GM12892 (cell line): ENCODE data around the gene RRBP1.

Experiments
- DNase-seq: peaks from one replicate; pipeline ENCODE4 v3.0.0; 2011; ENCODE audit not compliant: insufficient read length
- FAIRE-seq: peaks from 2 replicates; lab custom pipeline; 2011; peaks lifted over from hg19 to GRCh38; lab: Jason Lieb, UNC
- POLR2A ChIP-seq: IDR thresholded peaks from 2 replicates; pipeline ENCODE4 v1.6.1; 2011; ENCODE audit warnings: low read depth, low read length, control low read depth
- POLR2AphosphoS5 ChIP-seq: IDR thresholded peaks from 2 replicates; pipeline ENCODE4 v1.6.1; 2011; ENCODE audit warnings: low read depth, low read length, control low read depth
- TAF1 ChIP-seq: IDR thresholded peaks from 2 replicates; pipeline ENCODE4 v1.6.1; 2011; ENCODE audit warnings: low read depth, mild to moderate bottlenecking, control low read depth, low read length, borderline replicate concordance

Gene RRBP1

DNA sequence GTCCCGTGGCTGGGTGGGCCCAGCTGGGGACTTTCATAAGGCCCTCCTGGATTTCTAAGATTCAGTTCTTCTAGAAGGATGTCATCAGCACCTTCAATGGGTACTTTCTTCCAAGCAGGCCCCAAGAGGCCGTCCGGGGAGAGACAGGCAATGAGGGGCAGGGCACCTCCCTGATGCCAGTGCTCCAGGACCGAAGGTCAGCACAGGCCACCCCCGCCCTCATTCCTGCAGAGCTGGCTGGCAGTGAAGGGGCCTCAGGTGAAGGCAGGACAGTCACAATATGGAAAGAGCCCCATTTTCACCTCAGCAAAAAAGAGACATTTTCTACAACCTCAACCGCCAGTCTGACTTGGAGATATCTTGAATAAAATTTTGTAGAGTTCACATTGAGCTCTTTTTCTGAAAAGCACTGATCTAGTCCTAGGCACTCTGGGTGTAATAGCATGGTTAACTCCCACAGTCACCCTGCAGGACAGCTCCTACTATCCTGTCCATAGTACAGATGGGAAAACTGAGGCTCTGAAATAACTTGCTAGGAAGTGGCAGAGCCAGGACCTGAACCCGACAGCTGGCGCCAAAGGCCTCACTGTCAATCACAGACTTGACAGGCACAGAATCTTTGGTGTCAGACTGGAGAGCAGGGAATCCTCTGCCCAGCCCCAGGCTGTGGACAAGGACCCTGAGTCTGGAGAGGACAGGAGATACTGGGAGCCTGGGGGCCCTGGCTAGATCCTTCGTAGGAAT lies 50.3 kb downstream of the RRBP1 start:
- TF ChIP-seq POLR2A (no peak), TAF1 (no peak), POLR2AphosphoS5 (no peak)
- DNase-seq: no peak
- FAIRE-seq: no peak

DNA sequence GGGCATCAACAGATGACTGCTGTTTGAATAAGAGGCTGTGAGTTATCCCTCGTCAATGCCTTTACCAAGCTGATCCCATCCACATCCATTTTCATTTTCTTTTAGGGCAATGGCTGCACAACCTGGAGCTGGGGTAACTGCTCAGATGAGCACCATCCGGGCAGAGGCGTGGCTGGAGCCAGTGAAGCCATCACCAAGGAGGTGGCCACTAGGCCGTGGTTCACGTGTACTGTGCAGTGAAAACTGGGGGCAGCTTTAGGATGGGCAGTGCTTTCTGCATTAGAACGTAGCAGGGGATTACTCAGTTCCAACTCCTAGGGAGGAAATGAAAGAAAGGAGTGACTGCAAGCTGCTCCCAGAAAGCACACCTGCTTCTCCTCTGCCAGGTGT lies 51.2 kb downstream of the RRBP1 start:
- FAIRE-seq (no peak), DNase-seq (no peak)
- TF ChIP-seq TAF1: no peak
- no peak for TF ChIP-seq POLR2AphosphoS5
- no peak for TF ChIP-seq POLR2A

DNA sequence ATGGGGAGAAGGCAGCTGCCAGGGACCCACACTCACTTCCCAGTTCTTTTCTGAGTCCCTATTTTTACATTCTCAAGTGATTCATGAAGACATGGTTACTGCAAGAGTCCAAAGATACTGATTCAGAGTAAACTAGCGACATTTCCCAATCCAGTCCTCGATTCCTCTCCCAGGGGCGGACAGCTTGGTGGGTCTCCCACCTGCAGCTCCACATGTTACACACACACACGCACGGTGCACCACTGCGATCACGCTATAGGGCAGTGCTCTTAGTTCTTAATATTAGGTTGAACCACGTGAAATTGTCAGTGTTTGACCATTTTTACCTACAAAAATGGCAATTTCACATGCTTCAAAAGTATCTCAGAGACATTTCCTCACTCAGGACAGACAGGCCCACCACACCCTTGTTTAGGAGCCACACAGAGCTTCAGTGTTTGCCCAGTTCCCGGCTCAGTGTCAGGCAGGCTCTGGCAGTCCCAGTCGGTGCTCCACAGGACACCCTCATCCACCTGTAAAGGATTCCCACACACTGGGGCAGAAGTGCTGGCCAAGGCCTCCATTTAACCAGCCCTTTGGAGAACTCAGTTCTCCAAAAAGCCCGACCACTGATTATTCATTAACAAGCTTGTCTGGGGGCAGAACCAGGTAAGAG lies 51.8 kb downstream of the RRBP1 start:
- no peak for FAIRE-seq
- TF ChIP-seq POLR2A (no peak), POLR2AphosphoS5 (no peak), TAF1 (no peak)
- DNase-seq: no peak

DNA sequence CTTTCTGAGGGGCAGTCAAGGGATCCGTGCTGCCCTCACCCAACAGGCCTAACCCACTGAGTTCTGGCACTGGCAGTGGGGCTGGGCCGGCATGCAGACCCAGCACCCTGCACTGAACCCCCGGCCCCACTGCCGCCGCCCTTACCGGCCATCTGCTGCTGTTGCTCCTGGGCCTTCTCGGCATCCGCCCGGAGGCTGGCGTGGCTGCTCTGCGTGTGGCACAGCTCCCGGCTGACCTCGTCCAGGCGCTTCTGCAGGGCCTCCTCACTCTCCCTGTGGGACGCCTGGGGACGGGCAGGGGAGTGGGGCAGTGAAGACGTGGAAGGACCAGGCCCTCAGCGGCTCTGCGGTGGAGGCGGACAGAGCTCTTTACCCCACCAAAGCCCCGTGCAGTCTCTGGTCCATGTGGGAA lies 52.4 kb downstream of the RRBP1 start:
- FAIRE-seq (no peak), DNase-seq (no peak)
- TF ChIP-seq POLR2AphosphoS5 (no peak), POLR2A (no peak), TAF1 (no peak)

DNA sequence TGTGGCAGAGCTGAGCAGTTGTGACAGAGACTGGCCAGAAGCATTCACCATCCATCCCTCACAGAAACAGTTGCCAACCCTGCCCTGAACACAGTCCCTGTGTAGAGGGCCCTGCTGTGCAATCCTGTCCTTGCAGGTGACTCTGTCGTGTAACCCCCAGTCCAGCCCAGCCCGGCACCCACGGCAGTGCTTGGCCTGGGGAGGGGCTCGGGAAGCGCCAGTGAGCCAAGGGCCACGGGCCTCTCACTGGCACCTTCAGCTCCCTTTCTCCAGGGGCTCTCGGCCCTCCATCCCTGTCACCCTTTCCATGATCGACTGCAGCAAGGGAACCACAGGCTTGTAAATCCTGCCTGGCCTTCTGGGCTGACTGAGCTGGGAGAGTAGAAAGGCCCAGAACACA lies 53.0 kb downstream of the RRBP1 start:
- no peak for FAIRE-seq
- TF ChIP-seq TAF1 (no peak), POLR2AphosphoS5 (no peak), POLR2A (no peak)
- DNase-seq: no peak

DNA sequence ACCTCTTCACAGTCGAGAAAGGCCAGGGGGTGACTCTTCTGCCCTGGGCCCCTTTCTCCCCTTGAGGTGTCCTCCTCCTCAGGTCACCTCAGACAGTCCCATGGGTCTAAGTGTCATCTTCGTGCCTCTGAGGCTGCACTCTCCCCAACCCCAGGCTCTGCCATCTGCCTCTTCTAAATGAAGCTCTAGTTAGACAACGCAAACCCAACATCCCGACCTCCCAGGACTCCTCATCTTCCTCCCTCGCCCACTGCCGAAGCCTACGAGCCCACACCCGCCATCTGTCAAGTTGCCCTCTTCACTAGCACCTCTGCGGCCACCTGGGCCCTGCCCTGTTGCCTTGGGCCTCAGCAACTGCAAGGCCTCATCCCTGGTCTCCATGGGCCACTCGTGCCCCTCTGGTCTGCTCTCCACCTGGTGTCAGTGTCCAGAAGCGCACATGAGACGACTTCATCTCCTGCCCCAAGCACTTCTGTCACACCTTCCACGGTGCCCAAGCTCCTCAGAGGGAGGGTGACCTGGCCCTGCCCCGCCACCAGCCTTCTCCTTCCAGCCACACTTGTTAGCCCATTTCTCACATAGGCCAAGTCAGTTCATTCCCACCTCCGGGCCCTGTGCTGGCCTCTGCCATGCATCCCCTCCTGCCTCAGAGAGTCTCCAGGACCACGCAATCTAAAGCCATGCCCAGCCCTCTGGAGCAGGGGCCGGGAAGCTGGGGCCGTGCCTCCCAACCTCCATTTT lies 53.8 kb downstream of the RRBP1 start:
- no peak for FAIRE-seq
- DNase-seq: no peak
- TF ChIP-seq TAF1 (no peak), POLR2A (no peak), POLR2AphosphoS5 (no peak)

DNA sequence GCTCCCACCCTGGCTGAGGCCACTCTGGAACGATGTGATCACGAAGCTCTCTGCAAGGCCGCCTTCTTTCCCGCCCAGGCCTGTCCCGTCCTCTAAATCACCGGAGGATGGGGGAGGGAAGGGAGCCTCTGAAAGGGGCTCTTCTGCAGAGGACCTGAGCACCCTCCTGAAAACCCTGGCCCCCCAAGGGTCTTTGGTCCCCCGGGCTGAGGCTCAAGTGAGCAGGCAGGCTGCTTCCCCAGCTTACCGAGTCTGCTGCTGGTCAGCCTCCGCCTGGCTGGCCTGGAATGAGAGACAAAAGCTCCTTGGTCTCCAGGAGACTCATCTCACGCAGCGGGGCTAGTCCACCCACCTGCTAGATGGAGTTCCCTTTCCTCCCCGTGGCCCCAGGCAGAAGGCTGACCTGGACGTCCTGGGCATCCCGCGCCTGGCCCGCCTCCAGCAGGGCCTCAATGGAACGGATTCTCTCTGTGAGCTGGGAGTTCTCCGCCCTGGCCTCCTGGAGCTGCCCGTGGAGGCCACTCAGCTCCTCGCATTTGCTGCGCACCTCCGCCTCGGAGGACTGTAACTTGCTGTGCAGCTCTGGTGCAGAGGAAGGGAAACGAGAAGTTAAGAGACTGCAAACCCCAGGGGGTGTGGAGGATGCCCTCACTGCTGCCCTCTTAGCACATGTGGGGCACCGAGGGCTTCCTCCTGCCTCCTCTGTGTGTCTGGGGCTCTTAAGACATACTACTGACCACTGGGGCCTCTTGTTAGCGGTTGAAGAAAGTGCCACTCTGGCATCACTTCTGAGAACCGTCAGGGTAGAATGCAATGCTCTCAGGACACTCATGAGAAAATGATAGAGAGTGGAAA lies 54.7 kb downstream of the RRBP1 start:
- FAIRE-seq (no peak), DNase-seq (no peak)
- no peak for TF ChIP-seq TAF1
- TF ChIP-seq POLR2AphosphoS5: no peak
- no peak for TF ChIP-seq POLR2A

DNA sequence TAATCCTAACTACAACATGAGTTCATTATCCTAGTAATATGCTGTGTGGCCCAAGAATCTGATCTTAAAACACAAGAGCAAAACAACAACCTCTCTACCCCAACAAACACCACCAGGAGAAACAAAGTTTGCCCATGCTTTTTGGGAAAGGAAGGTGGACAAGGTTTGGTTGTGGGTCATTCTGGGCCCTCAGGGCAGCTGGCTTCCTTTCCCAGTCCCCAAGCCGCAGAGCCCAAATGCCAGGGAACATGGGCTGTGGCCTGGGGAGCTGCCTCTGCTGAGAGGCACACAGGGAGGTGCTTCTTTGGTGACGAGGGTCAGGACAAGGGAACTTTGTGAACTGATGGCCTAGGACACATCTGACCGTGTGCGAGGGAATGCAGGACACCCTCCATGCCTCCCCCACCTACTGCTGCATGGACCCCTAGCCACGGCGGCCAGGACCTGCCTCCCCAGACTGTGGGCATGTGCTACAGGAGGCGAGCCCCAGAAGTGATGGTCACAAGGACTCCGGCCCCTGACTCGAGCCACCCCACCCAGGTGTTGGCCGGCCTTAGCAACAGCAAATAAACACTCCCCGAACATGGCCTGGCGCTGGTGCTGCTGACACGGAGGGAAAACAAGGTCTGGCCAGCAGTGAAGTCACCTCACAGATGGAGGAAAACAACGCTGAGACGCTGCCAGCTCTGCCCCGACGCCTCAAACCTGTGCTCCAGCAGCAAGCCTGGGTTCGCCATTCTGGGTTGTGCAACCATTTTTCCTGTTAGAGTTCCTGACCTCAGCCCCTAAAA lies 55.6 kb downstream of the RRBP1 start:
- FAIRE-seq (no peak), DNase-seq (no peak)
- TF ChIP-seq POLR2AphosphoS5 (no peak), POLR2A (no peak), TAF1 (no peak)

DNA sequence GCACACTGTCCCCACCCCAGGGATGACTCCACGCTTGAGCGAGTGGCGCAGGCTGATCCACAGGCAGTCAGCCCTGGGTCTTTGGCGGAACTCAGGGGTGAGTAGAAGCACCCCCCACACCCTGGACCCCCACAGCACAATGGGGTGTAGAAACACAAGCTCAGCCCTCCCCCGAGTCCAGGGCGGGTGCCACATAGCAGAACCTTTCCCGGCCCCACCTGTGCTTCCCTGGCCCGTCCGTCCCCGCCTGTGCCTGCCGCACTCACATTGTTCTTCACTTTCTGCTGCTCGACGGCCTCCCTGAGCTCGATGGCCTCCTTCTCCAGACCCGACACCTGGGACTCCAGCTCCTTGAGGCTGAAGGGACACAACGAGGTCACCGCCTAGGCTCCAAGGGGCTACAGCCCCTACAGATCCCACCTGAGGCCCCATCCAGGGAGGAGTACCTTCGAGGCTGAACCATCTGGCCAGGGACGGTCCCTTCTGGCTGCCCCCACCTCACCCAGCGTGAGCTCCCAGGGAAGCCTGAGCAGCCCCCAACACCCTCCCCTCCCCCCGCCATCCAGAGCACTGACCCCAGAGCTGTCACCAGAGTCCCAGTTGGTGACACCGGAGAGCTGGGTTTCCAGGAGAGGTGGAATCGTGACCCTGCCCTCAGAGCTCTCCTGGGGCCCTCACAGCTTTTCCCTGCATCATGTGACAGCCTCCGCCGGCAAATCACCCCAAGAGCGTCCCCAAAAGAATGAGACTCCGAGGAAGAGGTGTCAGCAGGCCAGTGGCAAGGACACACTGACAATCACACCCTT lies 56.6 kb downstream of the RRBP1 start:
- DNase-seq (peak; percentile 13), FAIRE-seq (no peak)
- no peak for TF ChIP-seq POLR2AphosphoS5
- TF ChIP-seq TAF1: no peak
- no peak for TF ChIP-seq POLR2A
